ENCODE data around the gene CDK5RAP2.

DNA sequence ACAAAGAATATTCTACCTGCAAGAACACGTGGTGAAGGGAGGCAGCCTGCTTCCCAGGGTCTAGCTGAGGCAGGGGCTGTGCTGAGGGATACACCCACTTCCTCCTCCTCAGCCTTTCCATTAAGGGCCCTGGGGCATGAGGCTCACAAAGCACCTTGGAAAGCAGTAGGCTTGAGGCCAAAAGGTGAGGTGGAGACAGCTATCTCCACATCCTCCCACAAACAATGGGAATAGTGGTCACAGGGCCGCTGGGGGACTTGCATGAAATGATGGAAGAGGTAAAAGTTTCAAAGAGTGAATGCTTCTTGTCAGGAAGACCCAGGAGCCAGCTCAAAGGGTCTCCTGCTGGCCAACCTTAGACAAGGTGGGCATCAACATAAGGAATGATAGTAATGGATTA lies 207.9 kb downstream of the CDK5RAP2 start:
- TF ChIP-seq CTCF (IDR thresholded peaks at IDR 0.05; ENCODE audit: low read depth, low read length), result no peak
- TF ChIP-seq MYC (IDR thresholded peaks at IDR 0.05; ENCODE audit: low read depth, low read length), result no peak

All from NB4 (cell line).